Left renal cortex interstitium (tissue), 4 donors: ENCODE measurements around the gene EEFSEC. TPM values are rescaled to one million over a fixed set of nuclear protein-coding genes. Genes with fewer than 3 reads are reported as not detected.

ENCODE experiments used
- DNase-seq, 4 donors: peaks; one replicate each; pipeline ENCODE4 v3.0.0-alpha.2; 2013; ENCODE audit warnings: low read depth in 4 of 4, low spot score in 2 of 4, missing footprints in 1 of 4
- polyA plus RNA-seq, 4 donors: library from polyadenylated mRNA; unstranded; fragments of 120-200 nt; gene quantifications; one replicate each; pipeline ENCODE4 v1.2.1, GENCODE V29; 2013; ENCODE audit not compliant: insufficient read length in 4 of 4

The EEFSEC gene
- polyA plus RNA-seq, 4 donors: 21.7 to 29.8 (median 25.5) TPM

- no peak for DNase-seq
These were observed 206.8 kb downstream of the EEFSEC start for GRCh38 chr3:128359846-128360642.

- no peak for DNase-seq
These were observed 207.5 kb downstream of the EEFSEC start for GRCh38 chr3:128360705-128361271.

DNA sequence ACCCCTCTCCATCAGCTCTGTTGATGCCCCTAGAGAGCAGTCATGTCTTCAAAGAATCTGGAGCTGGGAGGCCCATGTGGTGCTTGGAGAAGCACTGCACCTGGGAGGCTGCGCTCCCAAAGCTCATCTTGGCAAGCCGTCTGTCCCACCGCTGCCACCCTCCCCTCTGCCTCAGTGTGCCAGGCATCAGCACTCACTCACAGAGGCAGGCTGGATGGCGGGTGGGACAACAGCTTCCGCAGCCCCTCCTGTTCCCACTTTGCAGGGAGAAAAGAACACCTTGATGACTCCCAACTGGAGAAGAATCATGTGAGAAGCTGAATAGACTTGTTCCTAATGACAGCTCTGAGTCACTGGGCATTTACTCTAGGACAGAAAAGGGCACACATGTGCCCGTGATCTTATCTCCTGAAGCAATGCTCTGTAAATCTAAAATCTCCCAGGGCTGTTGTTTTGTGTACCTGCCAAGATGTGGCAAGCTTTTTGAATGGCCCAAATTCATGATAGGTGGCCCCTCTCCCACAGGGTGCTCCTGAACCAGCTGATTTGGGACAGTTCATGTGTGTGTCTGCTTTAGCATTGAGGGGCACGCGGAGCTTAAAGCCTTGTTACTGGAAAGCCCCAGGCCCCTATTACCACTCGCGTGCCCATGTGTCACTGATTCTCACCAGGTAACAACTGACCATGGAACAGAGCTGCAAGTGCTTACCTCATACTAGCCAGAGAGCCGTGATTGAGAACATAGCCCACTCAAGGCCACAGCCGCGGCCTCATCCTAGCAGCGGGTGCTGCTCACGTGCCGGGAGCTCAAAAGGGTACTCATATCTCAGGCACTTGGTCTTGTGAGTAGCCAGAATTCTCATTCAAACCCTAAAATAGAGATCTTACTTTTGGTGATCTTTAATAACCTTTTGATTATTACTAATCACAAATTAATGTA, 209.0 kb downstream of the EEFSEC start:
- DNase-seq: no peak

DNA sequence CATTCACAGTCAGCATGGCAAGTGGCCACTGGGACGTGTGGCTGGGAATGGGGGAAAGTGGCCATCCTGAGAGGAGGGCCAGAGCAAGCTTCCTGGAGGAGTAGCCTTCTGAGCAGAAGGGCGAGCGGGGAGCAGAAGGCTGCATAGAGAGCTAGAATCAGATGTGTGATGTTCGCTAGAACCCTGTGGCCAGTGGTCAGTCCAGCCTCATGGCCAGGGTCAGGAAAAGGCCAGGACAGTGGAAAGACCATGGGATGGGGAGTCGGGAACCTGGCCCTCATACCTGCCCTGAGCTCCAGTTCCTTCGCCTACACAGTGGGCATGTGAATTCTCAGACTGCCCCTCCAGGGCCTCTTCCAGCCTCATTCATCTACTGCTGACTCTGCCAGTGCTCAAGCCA, 211.0 kb downstream of the EEFSEC start:
- DNase-seq: no peak

DNA sequence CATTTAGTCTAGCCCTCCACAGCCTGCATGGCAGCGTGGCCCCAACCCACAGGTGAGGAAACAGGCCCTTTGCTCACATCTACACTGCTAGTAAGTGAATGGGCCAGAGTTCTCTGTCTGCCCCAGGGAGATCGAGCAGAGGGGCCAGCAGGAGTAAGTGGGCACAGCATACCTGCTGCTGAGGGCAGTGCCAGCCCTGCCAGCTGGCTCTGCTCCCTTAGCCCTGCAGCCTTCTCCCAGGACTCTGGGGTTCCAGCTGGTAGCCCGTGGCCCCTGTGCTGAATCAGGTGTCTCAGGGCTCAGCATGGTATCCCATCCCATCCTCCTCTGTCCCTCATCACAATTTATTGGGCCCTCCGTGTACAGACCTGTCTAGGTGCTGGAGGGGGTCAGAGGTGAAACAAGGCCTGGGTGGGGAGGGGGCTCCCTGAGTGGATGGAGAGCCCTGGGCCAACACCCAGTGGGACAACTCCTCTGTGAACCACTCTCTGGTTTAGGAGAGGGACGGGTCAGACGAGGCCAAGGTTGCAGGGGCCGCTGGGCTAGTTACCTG, 211.6 kb downstream of the EEFSEC start:
- no peak for DNase-seq

DNA sequence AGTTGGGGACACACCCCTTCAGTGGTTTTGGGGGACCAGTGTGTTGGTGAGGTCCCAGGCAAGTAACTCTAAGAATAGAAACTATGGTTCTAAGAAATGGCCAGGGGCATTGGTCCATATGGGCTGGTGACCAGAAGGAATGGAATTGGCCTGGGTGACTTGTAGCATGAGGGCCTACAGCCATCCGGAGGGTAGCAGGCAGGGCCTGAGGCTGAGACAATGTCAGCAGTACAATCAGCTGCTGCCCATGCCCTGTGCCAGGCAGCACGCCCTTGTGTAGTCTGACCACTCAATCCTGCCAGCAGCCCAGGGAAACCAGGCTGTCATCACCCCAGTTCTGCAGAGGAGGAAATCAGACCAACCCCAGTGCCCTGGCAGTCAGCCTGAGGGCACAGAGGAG, 212.9 kb downstream of the EEFSEC start:
- no peak for DNase-seq

- DNase-seq: no peak
These were observed 213.4 kb downstream of the EEFSEC start for GRCh38 chr3:128366652-128367051.

DNA sequence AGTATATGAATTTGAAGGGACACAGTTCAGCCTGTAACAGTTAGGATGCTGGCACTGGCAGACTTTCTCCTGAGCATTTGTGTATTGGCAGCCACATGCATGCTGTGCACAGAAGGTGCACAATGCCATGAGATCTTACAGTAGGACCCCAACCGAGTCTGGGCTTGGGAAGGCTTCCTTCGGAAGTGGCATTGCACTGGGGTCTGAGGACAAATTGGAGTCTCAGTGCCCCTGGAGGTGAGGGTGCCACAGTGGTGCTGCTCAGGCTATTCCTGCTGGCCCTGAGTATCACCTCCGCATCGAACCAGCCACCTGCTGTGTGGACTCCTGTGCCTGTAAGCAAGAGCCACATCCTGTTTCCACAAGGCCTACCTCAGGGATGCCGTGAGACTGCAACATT, 213.9 kb downstream of the EEFSEC start:
- DNase-seq: no peak

- DNase-seq: no peak
These were observed 214.5 kb downstream of the EEFSEC start for GRCh38 chr3:128367761-128368160.

- DNase-seq: no peak
These were observed 215.3 kb downstream of the EEFSEC start for GRCh38 chr3:128368626-128369025.

GRCh38 chr3:128369121-128369703, 215.9 kb downstream of the EEFSEC start:
- DNase-seq: no peak

DNA sequence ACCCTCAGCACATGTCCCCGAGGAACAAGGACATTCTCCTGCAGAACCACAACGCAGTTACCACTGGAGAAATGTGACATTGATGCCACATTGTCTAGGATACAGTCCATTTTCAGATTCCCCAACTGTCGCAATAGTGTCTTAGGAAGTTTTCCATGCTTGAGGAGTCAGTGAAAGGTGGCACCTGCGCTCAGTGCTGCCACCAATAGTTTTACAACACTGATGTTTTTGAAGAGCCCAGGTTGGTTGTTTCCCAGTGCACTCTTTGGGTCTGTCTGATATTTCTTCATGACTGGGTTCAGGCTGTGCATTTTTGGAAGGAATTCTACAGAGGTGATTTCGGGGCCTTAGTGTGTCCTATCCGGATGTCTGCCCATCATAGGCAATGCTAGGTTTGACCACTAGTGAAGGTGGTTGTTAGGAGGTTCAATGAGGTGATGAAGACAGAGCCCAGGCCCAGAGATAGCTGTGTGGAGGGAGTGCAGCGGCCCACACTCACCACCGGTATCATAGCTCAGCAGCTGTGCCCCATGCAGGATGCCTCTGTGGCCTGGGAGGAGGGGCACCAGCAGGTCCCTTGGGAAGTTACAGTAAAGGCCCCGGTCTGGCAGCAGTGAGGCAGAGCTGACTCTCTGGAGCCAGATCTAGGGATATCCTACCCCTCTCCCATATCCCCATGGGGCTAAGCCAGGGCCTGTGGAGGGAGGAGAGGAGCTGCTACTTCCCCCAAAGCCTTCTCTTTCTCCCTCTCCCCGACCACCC, 216.8 kb downstream of the EEFSEC start:
- no peak for DNase-seq

DNA sequence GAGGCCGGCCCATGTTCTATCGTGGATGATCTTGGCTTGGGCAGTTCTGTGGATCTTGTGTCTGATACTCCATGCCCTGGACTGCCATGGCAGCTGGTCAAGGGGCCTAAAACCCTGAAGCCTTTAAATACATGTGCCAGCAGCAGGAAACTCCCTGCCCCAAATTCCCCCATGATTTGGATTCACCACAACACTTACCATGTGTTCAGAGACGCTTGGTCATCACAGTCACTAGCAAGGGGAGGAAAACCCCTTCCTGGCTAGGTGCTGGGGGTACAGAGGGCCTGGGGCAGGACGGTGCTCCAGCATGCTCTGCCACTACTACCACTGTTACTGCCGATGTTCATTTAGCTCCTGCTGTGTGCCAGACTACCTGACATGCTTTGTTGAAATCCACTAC, 219.0 kb downstream of the EEFSEC start:
- DNase-seq: no peak

DNA sequence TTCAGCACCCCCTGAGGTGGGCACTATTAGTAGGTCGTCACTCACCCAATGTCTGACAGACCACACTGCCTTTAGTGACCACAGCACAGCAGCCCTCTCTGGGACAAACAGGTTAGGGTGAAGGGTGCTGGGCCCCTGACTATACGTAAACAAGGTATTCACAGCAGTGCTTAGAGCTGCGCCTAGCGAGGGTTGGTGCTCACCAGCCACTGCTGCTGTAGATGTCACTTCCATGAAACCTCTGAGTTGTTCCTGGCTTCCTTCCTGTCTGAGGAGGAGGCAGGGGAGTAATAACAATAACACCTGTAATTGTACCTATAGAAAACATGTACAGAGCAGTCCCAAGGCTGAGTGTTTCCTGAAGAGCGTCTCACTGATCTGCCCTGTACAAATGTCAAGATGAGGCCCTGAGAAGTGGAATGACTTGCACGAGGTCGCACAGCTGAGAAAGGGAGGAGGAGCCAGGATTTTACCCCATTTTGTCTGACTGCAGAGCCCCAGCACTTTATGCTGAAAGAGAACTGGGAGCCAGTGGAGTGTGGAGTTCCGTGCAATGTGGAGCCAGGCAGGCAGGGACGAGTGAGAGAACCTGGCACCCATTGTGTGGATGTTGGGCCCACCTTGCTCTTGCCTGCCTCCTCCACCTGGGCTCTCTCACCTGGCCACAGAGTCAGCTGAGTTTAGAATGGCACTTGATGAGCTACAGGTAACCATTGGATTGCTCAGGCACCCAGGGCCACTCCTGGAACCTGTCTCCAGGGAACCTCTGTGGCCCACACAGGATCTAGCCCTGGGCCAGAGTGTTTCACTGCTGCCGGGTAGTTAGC, 219.6 kb downstream of the EEFSEC start:
- no peak for DNase-seq

DNA sequence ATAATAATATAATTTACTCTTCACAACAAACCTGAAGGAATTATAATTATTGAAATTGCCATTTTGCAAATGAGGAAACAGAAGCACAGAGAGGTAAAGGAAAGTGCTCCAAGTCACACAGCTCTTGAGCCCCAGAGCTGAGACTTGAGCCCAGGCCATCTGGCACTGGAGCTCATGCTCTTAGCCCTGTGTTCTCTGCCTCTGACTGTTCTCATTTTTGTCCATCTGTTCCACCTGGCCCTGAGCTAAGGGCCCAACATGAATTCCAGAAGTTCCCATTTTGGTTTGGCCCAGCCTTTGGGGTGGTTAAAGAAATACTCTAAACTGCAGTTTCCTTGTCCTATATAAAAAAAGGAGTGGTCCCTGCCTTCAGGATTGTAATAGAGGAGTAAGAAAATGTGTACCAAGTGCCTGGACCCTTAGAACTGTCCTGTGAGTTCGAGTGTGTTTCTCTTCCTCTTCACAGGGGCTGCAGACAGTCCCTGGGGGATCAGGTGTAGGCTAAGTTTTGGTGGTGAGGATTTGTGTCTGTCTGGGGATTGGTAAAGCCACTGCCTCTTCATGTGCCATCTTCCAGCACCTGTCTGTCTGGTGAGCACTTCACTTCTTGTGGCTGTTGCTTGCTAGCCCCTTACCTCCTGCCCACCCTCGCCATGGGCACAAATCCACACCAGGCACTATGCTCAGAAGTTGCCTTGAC, 221.6 kb downstream of the EEFSEC start:
- no peak for DNase-seq

- no peak for DNase-seq
These were observed 223.2 kb downstream of the EEFSEC start for GRCh38 chr3:128376516-128376915.

GRCh38 chr3:128378631-128379347, 225.5 kb downstream of the EEFSEC start:
- no peak for DNase-seq
